Cardiac muscle cell (in vitro differentiated cells and primary cell): ENCODE data around the gene ASB4. TPM values are rescaled to one million over a fixed set of nuclear protein-coding genes. Genes with fewer than 3 reads are reported as not detected.
"Not testable (repeated sequence)": the region's sequence is repeated elsewhere in the genome, so short reads cannot be mapped to it uniquely, and the experiment has no call there.

Experiments
- DNase-seq, 2 donors: peaks; one replicate each; pipeline versions ENCODE4 v3.0.0 to v3.0.0-alpha.2; 2010 to 2017; ENCODE audit warnings: low read depth in 1 of 2, low spot score in 1 of 2
- H3K27ac ChIP-seq: fragments of 200-600 bp; sonication (generic); 2 replicates; pipeline ENCODE4 v1.5.1; 2016
- H3K27me3 ChIP-seq: fragments of 200-600 bp; sonication (generic); 2 replicates; pipeline ENCODE4 v1.6.0; 2016; ENCODE audit warnings: control low read depth
- H3K36me3 ChIP-seq: fragments of 200-600 bp; sonication (generic); 2 replicates; pipeline ENCODE4 v1.5.1; 2016; ENCODE audit warnings: control low read depth
- H3K4me1 ChIP-seq: fragments of 200-600 bp; sonication (generic); 2 replicates; pipeline ENCODE4 v1.8.1; 2017; ENCODE audit warnings: low read depth, mild to moderate bottlenecking, mixed run types
- H3K4me3 ChIP-seq: fragments of 200-600 bp; sonication (generic); 2 replicates; pipeline ENCODE4 v1.5.1; 2016; ENCODE audit warnings: mild to moderate bottlenecking
- H3K9me3 ChIP-seq: fragments of 200-600 bp; sonication (generic); 2 replicates; pipeline ENCODE4 v1.5.1; 2017; ENCODE audit warnings: low read depth, mild to moderate bottlenecking, control low read depth
- CTCF ChIP-seq: IDR thresholded peaks from 2 replicates; pipeline ENCODE4 v1.5.1; 2012; ENCODE audit warnings: low read depth, mild to moderate bottlenecking, low read length
- polyA plus RNA-seq: library from polyadenylated mRNA; unstranded; fragments of >200 nt; fragmentation: Nextera tagmentation; extraction: Ambion mirVana; gene quantifications from 2 replicates; pipeline ENCODE4 v1.2.1, GENCODE V29; 2016
- total RNA-seq: library from RNA; depleted of rRNA; stranded (reverse); fragments of >200 nt; gene quantifications from 2 replicates; pipeline ENCODE4 v1.2.3, GENCODE V29; 2016

The ASB4 gene
- total and polyA plus RNA-seq, 2 experiments from 2014 or later, result 0.13 TPM; not detected in 1

GRCh38 chr7:95549818-95550529 is 64.2 kb downstream of the ASB4 start:
- Histone ChIP-seq H3K27ac (no peak overlapping the region), H3K4me1 (no peaks in the 10 kb centered on the region), H3K36me3 (no peaks in the 10 kb centered on the region), H3K9me3 (no peaks in the 10 kb centered on the region), H3K27me3 (no peaks in the 10 kb centered on the region), H3K4me3 (no peak overlapping the region)
- peak in 1 of 2 donors; percentile 97 for DNase-seq
- TF ChIP-seq CTCF, result no peak

GRCh38 chr7:95550546-95550945 is 64.8 kb downstream of the ASB4 start:
- Histone ChIP-seq H3K36me3 (no peaks in the 10 kb centered on the region), H3K27me3 (no peaks in the 10 kb centered on the region), H3K4me3 (no peak overlapping the region), H3K9me3 (no peaks in the 10 kb centered on the region), H3K4me1 (no peaks in the 10 kb centered on the region), H3K27ac (no peak overlapping the region)
- no peak for TF ChIP-seq CTCF
- no peak for DNase-seq

- not testable (repeated sequence) for H3K27ac ChIP-seq, H3K9me3 ChIP-seq, H3K36me3 ChIP-seq, H3K4me1 ChIP-seq, H3K4me3 ChIP-seq, H3K27me3 ChIP-seq, DNase-seq
These were observed 66.5 kb downstream of the ASB4 start for GRCh38 chr7:95552010-95552926.

- TF ChIP-seq CTCF, result no peak
- no peak overlapping the region for H3K27ac ChIP-seq
- DNase-seq, result peak in 1 of 2 donors; percentile 35
These were observed 68.2 kb downstream of the ASB4 start for GRCh38 chr7:95553939-95554338.

GRCh38 chr7:95556777-95557176 is 71.0 kb downstream of the ASB4 start:
- Histone ChIP-seq H3K4me3 (no peak overlapping the region), H3K9me3 (no peaks in the 10 kb centered on the region)
- TF ChIP-seq CTCF, result no peak

More at GRCh38 chr7:95553939-95554338, 68.2 kb downstream of the ASB4 start:
- H3K9me3 ChIP-seq, result no peaks in the 10 kb centered on the region
- no peaks in the 10 kb centered on the region for H3K4me1 ChIP-seq
- H3K4me3 ChIP-seq, result no peak overlapping the region
- H3K36me3 ChIP-seq, result no peaks in the 10 kb centered on the region
- H3K27me3 ChIP-seq, result no peaks in the 10 kb centered on the region

GRCh38 chr7:95558864-95559263 is 73.1 kb downstream of the ASB4 start:
- no peaks in the 10 kb centered on the region for H3K27me3 ChIP-seq
- no peaks in the 10 kb centered on the region for H3K9me3 ChIP-seq
- DNase-seq, result no peak
- H3K27ac ChIP-seq, result no peak overlapping the region
- no peaks in the 10 kb centered on the region for H3K4me1 ChIP-seq
- no peaks in the 10 kb centered on the region for H3K36me3 ChIP-seq
- no peak overlapping the region for H3K4me3 ChIP-seq
- no peak for TF ChIP-seq CTCF

More at GRCh38 chr7:95556777-95557176, 71.0 kb downstream of the ASB4 start:
- Histone ChIP-seq H3K27ac (no peak overlapping the region), H3K36me3 (no peaks in the 10 kb centered on the region), H3K27me3 (no peaks in the 10 kb centered on the region), H3K4me1 (no peaks in the 10 kb centered on the region)
- no peak for DNase-seq
